Gastroesophageal sphincter (tissue), 4 donors: Measurements from ENCODE around the gene KRTAP4-9. TPM values are rescaled to one million over a fixed set of nuclear protein-coding genes. Genes with fewer than 3 reads are reported as not detected.

Source experiments
- ATAC-seq: fragments of 150-250 bp; one replicate; pipeline ENCODE4 v1.9.1; 2016; ENCODE audit warnings: mild to moderate bottlenecking, moderate library complexity
- H3K27ac ChIP-seq, 4 donors: fragments of 200-600 bp; sonication (generic) in 3 of 4; 1 replicate in 3 of 4; 2 replicates in 1 of 4; pipeline ENCODE4 v1.5.1; 2016 to 2019
- H3K27me3 ChIP-seq: fragments of 200-600 bp; sonication (generic); one replicate; pipeline ENCODE4 v1.5.1; 2019
- H3K36me3 ChIP-seq, 2 donors: fragments of 200-600 bp; sonication (generic); one replicate each; pipeline ENCODE4 v1.5.1; 2019; ENCODE audit warnings: control low read depth in 1 of 2
- H3K4me1 ChIP-seq, 3 donors: fragments of 200-600 bp; sonication (generic); 1 replicate in 2 of 3; 2 replicates in 1 of 3; pipeline ENCODE4 v1.5.1; 2016 to 2019; ENCODE audit warnings: control low read depth in 2 of 3
- H3K4me3 ChIP-seq, 2 donors: fragments of 200-600 bp; sonication (generic); one replicate each; pipeline ENCODE4 v1.5.1; 2019; ENCODE audit warnings: mild to moderate bottlenecking in 1 of 2, moderate library complexity in 1 of 2
- H3K9me3 ChIP-seq, 3 donors: fragments of 200-600 bp; sonication (generic); one replicate each; pipeline ENCODE4 v1.5.1; 2017 to 2019; ENCODE audit warnings: control low read depth in 2 of 3
- EP300 ChIP-seq: sonication (generic); formaldehyde crosslinking; IDR thresholded peaks from one replicate; pipeline ENCODE4 v1.6.1; 2017; ENCODE audit warnings: antibody characterized with exemption, mild to moderate bottlenecking
- POLR2A ChIP-seq, 2 donors: fragments of 450-650 bp; IDR thresholded peaks; one replicate each; pipeline ENCODE4 v1.6.1; 2017; ENCODE audit warnings: antibody characterized with exemption in 2 of 2, mild to moderate bottlenecking in 2 of 2, moderate library complexity in 1 of 2
- POLR2AphosphoS5 ChIP-seq: sonication (generic); formaldehyde crosslinking; IDR thresholded peaks from one replicate; pipeline ENCODE4 v1.6.1; 2017; ENCODE audit warnings: antibody characterized with exemption
- WGBS, 2 donors: methylation state at CpG; one replicate each; pipeline ENCODE4 v1.1.5; 2018; ENCODE audit warnings: low coverage in 1 of 2; 5-methylcytosine and 5-hydroxymethylcytosine counted together
- total RNA-seq, 4 donors: library from RNA; depleted of rRNA; stranded (reverse); fragments of >200 nt; gene quantifications; one replicate each; pipeline ENCODE4 v1.1.0, GENCODE V29; 2016
- TF ChIP-seq, protein P1 (sequence below), 4 experiments: fragments of 200-600 bp in 2 of 4; fragments of 450-650 bp in 2 of 4; sonication (generic) in 1 of 4; IDR thresholded peaks; one replicate each; pipeline ENCODE4 v1.5.1; 2017 to 2019; ENCODE audit warnings: antibody characterized with exemption in 4 of 4, mild to moderate bottlenecking in 2 of 4, moderate library complexity in 2 of 4

The KRTAP4-9 gene
- total RNA-seq, 4 donors from 2014 or later: not detected

DNA sequence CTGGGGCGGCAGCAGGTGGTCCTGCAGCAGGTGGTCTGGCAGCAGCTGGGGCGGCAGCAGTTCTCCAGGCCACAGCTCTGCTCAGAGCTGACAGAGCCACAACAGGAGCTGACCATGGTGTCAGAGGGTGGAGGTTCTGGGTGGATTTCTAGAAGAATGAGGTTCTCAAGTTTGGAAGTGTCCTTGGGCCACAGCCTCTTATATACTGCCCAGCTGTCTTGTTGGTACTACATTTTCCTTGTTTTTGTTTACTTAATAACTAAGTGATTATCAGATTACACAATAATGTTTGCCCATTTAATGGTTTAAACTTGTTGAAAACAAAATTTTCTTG lies 44.4 kb downstream of the KRTAP4-9 start, which contains the start of gene KRTAP4-5:
TSS of gene KRTAP4-5 (minus strand) at position 174 of the 334 bp plus-strand sequence. CDS start at position 116, 58 bp downstream.
- no peak within 1 kb of the TSS for H3K27ac ChIP-seq
- H3K9me3 ChIP-seq: peaks cover 0 to 7% (median 0%) of the 10 kb centered on the region in 3 donors
- H3K36me3 ChIP-seq: no peaks in the 10 kb centered on the region
- no peaks in the 10 kb centered on the region for H3K4me1 ChIP-seq
- peaks cover 11% of the 10 kb centered on the region for H3K27me3 ChIP-seq
- no peak within 1 kb of the TSS for H3K4me3 ChIP-seq
- TF ChIP-seq, protein P1, sequence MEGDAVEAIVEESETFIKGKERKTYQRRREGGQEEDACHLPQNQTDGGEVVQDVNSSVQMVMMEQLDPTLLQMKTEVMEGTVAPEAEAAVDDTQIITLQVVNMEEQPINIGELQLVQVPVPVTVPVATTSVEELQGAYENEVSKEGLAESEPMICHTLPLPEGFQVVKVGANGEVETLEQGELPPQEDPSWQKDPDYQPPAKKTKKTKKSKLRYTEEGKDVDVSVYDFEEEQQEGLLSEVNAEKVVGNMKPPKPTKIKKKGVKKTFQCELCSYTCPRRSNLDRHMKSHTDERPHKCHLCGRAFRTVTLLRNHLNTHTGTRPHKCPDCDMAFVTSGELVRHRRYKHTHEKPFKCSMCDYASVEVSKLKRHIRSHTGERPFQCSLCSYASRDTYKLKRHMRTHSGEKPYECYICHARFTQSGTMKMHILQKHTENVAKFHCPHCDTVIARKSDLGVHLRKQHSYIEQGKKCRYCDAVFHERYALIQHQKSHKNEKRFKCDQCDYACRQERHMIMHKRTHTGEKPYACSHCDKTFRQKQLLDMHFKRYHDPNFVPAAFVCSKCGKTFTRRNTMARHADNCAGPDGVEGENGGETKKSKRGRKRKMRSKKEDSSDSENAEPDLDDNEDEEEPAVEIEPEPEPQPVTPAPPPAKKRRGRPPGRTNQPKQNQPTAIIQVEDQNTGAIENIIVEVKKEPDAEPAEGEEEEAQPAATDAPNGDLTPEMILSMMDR (IDR thresholded peaks at IDR 0.05): no peak
- TF ChIP-seq POLR2AphosphoS5 (no peak), POLR2A (IDR thresholded peaks at IDR 0.05) (no peak), EP300 (no peak)
- no CpG with 5 or more reads among the region's 2 CpGs for WGBS, 2 donors
- no peak for ATAC-seq

DNA sequence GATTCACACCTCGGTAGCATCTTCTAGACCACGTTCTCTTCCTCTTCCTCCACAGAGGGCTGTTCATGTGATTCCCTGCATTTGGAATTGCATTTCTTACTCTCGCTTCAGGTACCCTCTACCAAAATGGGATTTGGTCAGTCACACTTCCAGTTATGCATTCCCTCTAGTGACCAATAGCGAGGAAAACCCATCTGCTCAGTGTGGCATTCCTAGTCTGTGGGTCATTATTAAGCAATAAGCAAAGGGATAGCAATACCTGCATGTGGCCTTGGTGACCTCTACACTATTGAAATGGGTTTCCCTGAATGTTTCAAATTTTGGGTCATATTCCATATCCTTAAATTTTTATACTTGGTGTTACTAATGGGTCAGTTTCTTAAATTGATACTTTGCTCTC lies 44.8 kb downstream of the KRTAP4-9 start:
- no peaks in the 10 kb centered on the region for H3K4me1 ChIP-seq
- H3K27ac ChIP-seq: no peak overlapping the region
- peaks cover 15% of the 10 kb centered on the region for H3K27me3 ChIP-seq
- no peaks in the 10 kb centered on the region for H3K36me3 ChIP-seq
- TF ChIP-seq POLR2A (IDR thresholded peaks at IDR 0.05): no peak
- no peak for TF ChIP-seq EP300
- TF ChIP-seq, protein P1 (IDR thresholded peaks at IDR 0.05): no peak
- no peak for TF ChIP-seq POLR2AphosphoS5
- H3K9me3 ChIP-seq: peaks cover 0 to 11% (median 0%) of the 10 kb centered on the region in 3 donors
- no peak for ATAC-seq
- no peak overlapping the region for H3K4me3 ChIP-seq
- 75 to 83% methylated on average over 2 to 4 of the region's 4 CpGs for WGBS, 2 donors

DNA sequence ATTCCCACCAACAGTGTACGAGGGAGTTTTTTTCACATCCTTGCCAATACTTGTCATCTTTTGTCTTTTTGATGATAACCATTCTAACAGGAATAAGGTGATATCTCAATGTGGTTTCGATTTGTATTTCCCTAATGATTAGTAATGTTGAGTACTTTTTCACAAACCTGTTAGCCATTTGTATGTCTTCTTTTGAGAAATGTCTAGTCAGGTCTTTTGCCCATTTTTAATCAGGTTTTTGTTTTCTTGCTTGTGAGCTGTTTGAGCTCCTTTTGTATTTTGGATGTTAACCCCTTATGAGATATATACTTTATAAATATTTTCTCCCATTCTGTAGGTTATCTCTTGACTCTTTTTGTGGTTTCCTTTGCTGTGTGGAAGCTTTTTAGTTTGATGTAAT lies 46.3 kb downstream of the KRTAP4-9 start:
- WGBS, 2 donors: 56 to 73% methylated on average over 2 of the region's 2 CpGs
- Histone ChIP-seq H3K4me1 (no peaks in the 10 kb centered on the region), H3K4me3 (no peak overlapping the region), H3K36me3 (no peaks in the 10 kb centered on the region), H3K9me3 (peaks cover 0 to 12% (median 0%) of the 10 kb centered on the region in 3 donors), H3K27me3 (peaks cover 16% of the 10 kb centered on the region), H3K27ac (no peak overlapping the region)
- TF ChIP-seq, protein P1 (IDR thresholded peaks at IDR 0.05): no peak
- TF ChIP-seq POLR2AphosphoS5: no peak
- no peak for TF ChIP-seq POLR2A (IDR thresholded peaks at IDR 0.05)
- TF ChIP-seq EP300: no peak
- ATAC-seq: no peak

DNA sequence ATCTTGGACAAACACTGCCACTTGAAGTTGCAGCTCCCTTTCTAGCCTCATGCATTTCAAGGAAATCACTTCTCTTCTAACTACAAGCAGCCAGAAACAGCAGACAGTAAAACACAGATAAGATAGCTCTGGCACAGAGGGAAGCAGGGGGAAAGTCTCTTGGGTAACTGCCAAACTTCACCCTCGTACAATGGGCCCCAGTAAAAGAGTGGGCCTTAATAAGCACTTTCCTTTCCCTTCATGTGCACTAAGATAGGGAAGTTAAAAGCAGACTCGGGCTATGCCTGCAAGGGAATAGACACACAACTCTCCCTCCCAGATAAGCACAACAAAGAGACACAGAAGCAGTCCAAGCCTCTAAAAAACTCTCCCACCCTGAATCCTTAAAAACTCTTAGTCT lies 48.7 kb downstream of the KRTAP4-9 start:
- 71% methylated on average over 2 of the region's 2 CpGs; no CpG with 5 or more reads in 1 of the 2 donors for WGBS, 2 donors
- Histone ChIP-seq H3K27me3 (peaks cover 32% of the 10 kb centered on the region), H3K27ac (no peak overlapping the region), H3K9me3 (peaks cover 0 to 12% (median 0%) of the 10 kb centered on the region in 3 donors), H3K36me3 (no peaks in the 10 kb centered on the region), H3K4me3 (no peak overlapping the region), H3K4me1 (no peaks in the 10 kb centered on the region)
- ATAC-seq: no peak
- TF ChIP-seq EP300 (no peak), POLR2AphosphoS5 (no peak), POLR2A (IDR thresholded peaks at IDR 0.05) (no peak)
- TF ChIP-seq, protein P1 (IDR thresholded peaks at IDR 0.05): no peak

Other genes with a start within 250 kb of the KRTAP4-9 start
- gene KRT12, start 238.2 kb upstream of the KRTAP4-9 start, total RNA-seq: not detected
- gene KRT20, start 220.1 kb upstream of the KRTAP4-9 start, total RNA-seq: not detected
- 1 to 10 TPM in 1 of 4 donors, not detected in 3; 6.1 TPM for gene KRT23, start 167.7 kb upstream of the KRTAP4-9 start, total RNA-seq
- not detected for gene KRT39, start 138.4 kb upstream of the KRTAP4-9 start, total RNA-seq
- gene KRT40, start 121.1 kb upstream of the KRTAP4-9 start, total RNA-seq: not detected
- not detected for gene KRTAP3-3, start 111.2 kb upstream of the KRTAP4-9 start, total RNA-seq
- gene KRTAP3-2, start 105.5 kb upstream of the KRTAP4-9 start, total RNA-seq: not detected
- gene KRTAP3-1, start 96.3 kb upstream of the KRTAP4-9 start, total RNA-seq: not detected
- gene KRTAP1-5, start 78.2 kb upstream of the KRTAP4-9 start, total RNA-seq: not detected
- not detected for gene KRTAP1-4, start 75.2 kb upstream of the KRTAP4-9 start, total RNA-seq
- gene KRTAP1-3, start 70.5 kb upstream of the KRTAP4-9 start, total RNA-seq: not detected
- gene KRTAP1-1, start 63.9 kb upstream of the KRTAP4-9 start, total RNA-seq: not detected
- not detected for gene KRTAP2-1, start 58.1 kb upstream of the KRTAP4-9 start, total RNA-seq
- gene KRTAP2-2, start 50.2 kb upstream of the KRTAP4-9 start, total RNA-seq: not detected
- gene KRTAP2-3, start 45.3 kb upstream of the KRTAP4-9 start, total RNA-seq: not detected
- gene KRTAP2-4, start 39.5 kb upstream of the KRTAP4-9 start, total RNA-seq: not detected
- not detected for gene KRTAP4-7, start 21.2 kb upstream of the KRTAP4-9 start, total RNA-seq
- not detected for gene KRTAP4-8, start 7.2 kb upstream of the KRTAP4-9 start, total RNA-seq
- not detected for gene KRTAP4-16, start 3.2 kb upstream of the KRTAP4-9 start, total RNA-seq
- gene KRTAP4-11, start 13.0 kb downstream of the KRTAP4-9 start, total RNA-seq: not detected
- not detected for gene KRTAP4-12, start 18.8 kb downstream of the KRTAP4-9 start, total RNA-seq
- not detected for gene KRTAP4-6, start 35.2 kb downstream of the KRTAP4-9 start, total RNA-seq
- not detected for gene KRTAP4-5, start 44.4 kb downstream of the KRTAP4-9 start, total RNA-seq
- gene KRTAP4-4, start 55.4 kb downstream of the KRTAP4-9 start, total RNA-seq: not detected
- not detected for gene KRTAP4-3, start 62.8 kb downstream of the KRTAP4-9 start, total RNA-seq
- not detected for gene KRTAP4-2, start 72.8 kb downstream of the KRTAP4-9 start, total RNA-seq
- gene KRTAP4-1, start 79.5 kb downstream of the KRTAP4-9 start, total RNA-seq: not detected
- not detected for gene KRTAP9-1, start 84.5 kb downstream of the KRTAP4-9 start, total RNA-seq
- not detected for gene KRTAP9-2, start 121.3 kb downstream of the KRTAP4-9 start, total RNA-seq
- gene KRTAP9-3, start 127.1 kb downstream of the KRTAP4-9 start, total RNA-seq: not detected
- not detected for gene KRTAP9-8, start 132.6 kb downstream of the KRTAP4-9 start, total RNA-seq
- not detected for gene KRTAP9-4, start 144.3 kb downstream of the KRTAP4-9 start, total RNA-seq
- gene KRTAP9-9, start 150.0 kb downstream of the KRTAP4-9 start, total RNA-seq: not detected
- not detected for gene KRTAP9-6, start 160.0 kb downstream of the KRTAP4-9 start, total RNA-seq
- under 1 TPM in 1 of 4 donors, not detected in 3; 0.66 TPM for gene KRTAP9-7, start 170.3 kb downstream of the KRTAP4-9 start, total RNA-seq
- gene KRTAP29-1, start 197.5 kb downstream of the KRTAP4-9 start, total RNA-seq: not detected
- not detected for gene KRTAP16-1, start 203.9 kb downstream of the KRTAP4-9 start, total RNA-seq
- gene KRTAP17-1, start 210.3 kb downstream of the KRTAP4-9 start, total RNA-seq: not detected
- gene KRT33A, start 245.4 kb downstream of the KRTAP4-9 start, total RNA-seq: not detected